Activated CD8-positive, alpha-beta memory T cell treated with anti-CD3 and anti-CD28 coated beads, Interleukin-2, amount 50 U/mL, for 4 hours (primary cell): ENCODE results near the gene ETS1.

Experiments
- DNase-seq: peaks from one replicate; pipeline ENCODE4 v3.0.0-alpha.2; 2020

Gene ETS1

DNA sequence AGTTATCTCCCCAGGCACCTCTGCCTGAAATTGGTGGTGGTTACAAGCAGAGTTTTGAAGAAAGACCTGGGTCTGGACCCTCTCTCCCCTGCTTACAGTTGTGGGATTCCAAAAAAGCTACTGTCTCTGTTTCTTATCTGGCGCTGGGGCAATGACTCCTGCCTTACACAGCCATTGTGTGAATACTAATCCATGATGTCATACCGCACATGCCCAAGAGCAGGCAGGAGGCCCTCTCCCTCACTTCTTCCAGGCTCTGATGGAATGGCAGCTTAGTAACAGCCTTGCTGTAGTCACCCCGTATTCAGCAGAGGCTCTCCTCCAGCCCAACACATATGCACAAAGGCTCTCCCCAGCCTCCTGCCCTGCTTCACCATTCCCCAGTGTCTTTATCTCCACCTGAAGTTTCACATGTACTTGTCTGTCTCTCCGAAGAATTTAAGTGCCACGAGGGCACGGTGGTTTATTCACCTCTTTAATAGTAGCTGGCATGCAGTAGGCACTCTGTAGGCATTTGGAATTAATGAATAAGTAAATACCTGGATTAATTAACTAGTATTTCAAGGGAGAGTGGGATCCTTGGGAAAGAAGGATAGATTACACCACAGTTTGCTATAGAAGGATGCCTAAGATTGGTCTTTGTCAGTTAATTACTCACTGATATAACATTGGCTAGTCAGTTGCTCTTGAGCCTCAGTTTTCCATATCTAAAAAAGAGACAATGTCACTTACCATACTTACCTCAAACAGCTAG is 165.6 kb downstream of the ETS1 start:
- DNase-seq, result no peak

DNA sequence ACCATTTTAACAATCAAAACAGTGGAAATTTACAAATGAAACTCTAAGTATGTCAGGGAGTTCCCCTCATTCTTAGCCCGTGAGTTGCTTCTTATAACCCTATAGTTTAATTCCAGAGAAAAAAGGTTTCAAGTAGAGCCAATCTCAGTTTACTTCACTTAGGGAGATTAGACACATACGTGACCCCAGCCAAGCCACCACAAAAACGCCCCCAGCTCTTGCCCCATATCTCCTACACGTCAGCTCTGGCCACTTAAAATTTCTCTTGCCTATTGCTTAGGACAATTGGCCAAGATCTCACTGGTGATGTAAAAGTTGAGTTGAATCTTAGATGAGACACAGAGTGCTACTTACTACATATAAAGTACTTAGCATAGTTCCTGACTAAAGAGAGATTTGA is 166.4 kb downstream of the ETS1 start:
- DNase-seq, result no peak

DNA sequence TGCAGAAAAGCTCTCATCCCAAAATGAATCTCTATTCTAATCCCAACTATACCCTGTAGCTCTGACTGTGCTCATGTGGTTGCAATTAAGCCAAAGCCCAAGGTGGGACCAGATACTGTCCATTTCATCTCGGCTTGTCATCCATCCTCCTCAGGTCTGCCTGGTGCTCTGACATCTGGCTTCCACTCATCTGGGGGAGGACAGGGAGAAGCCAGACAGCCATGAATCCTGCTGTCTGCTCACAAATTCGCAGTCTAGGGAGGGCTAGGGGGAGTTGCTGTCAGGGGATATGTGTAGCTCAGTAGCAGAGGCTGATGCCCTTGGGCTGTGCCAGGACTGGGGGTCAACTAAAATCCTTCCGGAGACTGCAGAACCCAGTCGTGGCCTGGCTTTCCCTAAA is 167.1 kb downstream of the ETS1 start:
- no peak for DNase-seq

DNA sequence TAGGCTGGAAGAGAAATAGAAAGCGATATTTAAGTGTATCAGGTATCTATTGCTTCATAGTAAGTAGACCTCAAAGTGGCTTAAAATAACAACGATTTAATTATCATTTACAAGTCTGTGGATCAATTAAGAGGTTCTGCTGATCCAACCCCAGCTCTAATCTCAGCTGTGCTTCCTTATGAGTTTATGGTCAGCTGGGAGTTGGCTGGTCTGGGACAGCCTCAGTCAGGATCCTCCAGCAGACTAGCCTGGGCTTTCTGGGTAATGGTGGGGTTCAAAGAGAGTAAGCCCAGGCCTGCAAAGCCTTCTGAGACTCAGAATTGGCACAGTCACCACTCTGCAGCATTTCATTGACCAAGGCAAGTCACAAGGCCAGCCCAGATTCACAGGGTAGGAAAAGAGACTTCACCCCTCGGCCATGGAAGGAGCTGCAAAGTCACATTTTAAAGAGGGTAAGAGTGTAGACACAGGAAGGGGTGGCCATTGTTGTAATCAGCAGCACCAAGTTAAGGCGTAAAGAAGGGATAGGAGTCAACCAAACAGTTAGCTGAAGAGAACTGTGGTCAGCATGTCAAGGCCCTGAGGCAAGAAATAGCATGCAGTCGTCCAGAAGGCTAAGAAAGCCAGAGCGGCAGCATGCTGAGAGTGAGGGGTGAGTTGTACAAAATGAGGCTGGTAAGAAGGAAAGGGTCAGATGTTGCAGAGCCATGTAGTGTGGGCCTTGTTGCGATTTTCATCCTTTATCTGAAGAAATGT is 168.2 kb downstream of the ETS1 start:
- no peak for DNase-seq

DNA sequence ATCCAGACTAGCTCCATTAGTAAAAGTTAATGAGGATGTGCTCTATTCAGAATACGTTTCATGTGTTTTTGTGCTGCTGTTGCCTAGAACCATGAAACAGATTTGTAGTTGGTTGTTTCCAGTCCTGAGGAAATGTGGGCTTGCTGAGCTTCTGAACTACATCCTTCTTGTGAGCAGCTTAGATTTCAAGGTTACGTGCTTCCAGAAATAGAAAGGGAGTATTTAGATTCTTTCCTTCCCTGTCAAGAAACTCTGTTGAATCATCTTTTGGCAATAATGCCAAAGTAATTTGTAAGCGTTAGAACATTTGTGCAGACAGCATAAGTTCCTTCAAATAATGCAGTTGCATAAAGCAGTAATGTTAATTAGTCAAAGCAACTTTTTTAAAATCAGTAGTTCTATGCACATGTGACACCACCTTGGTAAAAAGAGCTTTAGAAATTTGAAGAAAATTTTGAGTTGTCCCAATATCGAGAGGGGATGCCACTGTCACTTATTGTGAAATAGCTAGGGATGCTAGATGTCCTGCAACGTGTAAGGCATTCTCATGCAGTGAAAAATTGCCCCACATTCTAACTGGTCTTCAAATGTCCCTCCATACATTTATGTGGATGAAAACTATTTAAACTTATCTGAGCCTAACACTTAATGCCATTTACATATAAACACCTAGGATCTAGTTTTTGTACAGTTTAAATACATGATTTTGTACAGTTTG is 169.6 kb downstream of the ETS1 start:
- DNase-seq, result no peak

DNA sequence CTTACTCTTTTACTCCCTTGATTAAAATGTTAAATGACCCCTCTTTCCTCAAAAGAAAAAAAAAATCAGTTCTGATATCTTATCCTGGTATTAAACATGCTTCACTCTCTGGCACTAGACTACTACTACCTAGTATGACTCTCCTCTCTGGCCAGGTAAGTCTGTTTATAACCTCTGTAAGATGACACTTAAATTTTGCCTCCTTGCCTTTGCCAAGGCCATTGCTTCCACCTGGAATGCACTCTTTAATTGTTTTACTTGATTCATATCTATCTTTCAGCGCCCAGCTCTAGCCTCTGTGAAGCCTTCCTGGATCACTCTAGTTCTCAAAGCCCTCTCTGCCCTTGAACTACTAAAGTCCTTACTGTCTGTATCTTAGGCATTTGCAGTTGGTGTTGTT is 170.4 kb downstream of the ETS1 start:
- DNase-seq, result no peak

DNA sequence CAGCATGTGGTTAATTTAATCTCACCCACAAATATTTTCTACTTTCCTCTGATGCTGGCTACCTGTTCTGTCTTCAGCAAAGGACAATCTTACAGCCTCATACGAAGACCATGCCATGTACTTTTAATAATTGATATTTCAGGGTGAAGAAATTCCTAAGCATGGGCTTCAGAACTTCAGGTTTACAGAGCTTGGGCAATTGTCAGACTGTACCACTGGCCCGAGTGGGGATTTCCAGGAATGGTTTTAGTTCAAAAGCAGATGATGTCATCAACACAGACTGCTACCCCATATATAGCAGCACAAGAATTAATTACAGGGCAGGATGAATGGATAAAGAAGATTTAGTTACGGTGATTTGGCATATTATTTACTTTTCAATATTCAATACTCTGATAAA is 171.8 kb downstream of the ETS1 start:
- no peak for DNase-seq

DNA sequence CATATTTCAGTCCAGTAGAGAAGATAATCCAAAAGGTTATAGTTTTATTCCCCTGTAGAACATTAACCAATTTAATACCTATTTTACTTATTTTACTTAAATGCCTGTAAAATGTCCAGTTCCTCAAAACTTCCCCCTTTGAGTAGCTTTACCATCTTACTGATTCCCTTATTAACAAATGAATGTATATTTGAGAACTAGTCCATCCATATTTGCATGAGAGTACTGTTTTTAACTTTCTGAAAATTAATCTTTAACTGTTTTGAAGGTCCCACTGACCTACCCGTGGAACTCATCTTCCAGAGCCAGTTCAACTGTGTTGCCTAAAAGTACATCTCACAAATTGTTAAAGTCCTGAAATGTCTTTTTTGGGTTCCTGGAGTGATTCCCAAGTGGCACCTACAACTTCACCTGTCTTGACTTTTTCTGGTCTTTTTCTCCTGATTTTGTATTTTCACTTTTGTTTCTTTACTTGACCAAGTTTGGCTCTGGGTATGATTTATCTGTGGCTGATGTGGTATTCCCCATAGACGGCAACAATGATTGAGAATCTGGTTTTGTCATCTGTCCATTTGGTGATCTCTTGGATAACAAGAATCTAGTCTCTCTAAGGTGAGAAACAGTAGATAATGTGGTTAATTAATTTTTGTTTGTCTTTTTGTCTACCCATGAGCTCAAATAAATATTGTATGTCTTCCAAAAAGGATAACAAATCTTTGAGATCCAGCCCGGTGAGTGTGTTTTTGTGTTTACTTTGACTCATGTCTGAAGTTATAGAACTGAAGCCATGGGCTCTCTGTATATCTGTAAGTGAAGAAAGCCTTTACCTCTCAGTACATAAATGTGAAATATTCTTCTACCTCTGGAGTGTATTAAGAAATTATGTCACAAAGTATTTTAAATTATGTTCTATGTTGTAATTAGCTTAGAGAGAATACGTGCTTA is 174.2 kb downstream of the ETS1 start:
- no peak for DNase-seq

DNA sequence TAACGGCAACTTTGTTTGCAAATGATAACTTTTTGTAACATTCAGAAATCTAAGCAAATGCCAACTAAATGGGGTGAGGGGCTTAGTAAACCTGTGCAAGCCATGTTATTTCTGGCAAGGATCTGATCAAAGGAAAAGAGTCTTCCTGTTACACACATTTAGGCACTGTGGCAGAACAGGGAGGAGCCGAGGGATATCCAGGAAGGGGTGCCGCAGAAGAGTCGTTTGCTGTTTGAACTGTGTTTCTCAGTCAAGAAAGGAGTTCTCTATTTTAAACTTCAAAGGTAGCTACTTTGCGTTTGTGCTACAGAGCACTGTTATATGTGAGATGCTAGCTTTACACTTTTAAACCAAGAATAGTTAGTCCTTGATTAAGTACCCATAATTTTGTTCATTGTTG is 175.5 kb downstream of the ETS1 start:
- DNase-seq, result no peak

DNA sequence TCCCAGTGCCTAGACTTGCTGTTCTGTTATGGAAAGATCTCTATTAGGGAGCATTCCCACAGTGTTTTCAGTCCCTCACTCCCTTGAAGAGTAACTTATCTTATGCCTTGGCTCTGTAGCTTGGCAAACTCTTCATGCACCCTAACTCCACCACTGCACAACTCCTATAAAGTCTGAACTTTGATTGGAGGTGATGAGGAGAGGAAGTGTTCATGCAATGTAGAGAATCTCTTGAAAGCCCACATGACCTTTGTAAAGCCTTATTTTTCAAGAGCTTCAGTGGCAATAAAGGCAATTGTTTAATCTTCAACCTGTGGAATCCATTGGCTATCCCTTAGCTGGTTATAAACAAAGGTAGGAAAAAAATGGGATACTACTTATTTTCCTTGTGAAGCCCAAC is 176.2 kb downstream of the ETS1 start:
- DNase-seq, result no peak

DNA sequence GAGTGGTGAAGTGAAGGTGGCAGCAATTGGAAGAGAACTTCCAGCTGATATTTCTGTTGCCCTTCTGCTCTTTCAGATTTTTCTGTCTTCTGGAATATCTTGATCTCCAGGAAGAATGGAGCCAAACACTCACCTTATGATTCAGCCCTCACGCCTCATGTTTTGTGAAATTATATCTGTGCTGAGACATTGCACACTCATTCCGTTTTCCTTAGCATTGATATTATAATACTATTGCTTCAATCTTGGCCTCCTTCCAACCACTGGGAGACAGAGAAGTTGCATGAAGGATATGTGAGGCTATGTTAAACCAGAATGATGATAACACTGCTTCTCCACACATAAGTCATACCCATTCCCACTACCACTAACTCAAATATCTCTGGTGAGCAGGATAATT is 177.9 kb downstream of the ETS1 start:
- no peak for DNase-seq
